Measurements from ENCODE around the gene ARL6. TPM values are rescaled to one million over a fixed set of nuclear protein-coding genes. Genes with fewer than 3 reads are reported as not detected.
"Not testable (repeated sequence)": the region's sequence is repeated elsewhere in the genome, so short reads cannot be mapped to it uniquely, and the experiment has no call there.

The ARL6 gene
- total RNA-seq, 6 experiments from 2014 or later = 1.4 to 3.3 (median 2.6) TPM

DNA sequence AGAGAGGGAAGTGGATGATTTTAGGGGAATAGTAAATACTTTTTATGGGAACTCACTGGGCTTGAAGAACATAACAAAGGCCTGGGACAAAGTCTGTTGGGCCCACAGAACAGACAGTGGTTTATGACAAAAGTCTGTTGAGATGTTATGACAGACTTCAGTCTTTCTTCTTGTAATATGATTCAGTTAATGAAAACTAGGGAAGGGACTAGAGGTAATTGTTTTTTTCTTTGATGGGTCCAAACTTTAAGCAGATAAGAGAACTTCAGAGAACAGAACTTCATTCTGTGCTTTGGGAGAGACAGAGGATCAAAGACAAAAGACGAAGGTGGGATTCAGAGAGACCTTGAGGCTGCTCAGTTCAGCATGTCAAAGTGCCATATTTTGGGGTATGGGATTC lies 66.6 kb downstream of the ARL6 start:
- no peak overlapping the region for H3K4me3 ChIP-seq

GRCh38 chr3:97833184-97833583 lies 68.6 kb downstream of the ARL6 start:
- DNase-seq; intact Hi-C loops (cut with DNase I); ATAC-seq; H3K4me1 ChIP-seq; H3K4me3 ChIP-seq; H3K27ac ChIP-seq; H3K27me3 ChIP-seq; H3K36me3 ChIP-seq; H3K9me3 ChIP-seq: not testable (repeated sequence)
- 77% methylated on average over 3 of the region's 4 CpGs for WGBS (ENCODE audit: insufficient coverage, low coverage, low lambda C conversion rate, missing lambda C conversion rate)

More for the DNA sequence above, 66.6 kb downstream of the ARL6 start:
- DNase-seq = no peak
- Histone ChIP-seq H3K27me3 (no peaks in the 10 kb centered on the region), H3K4me1 (no peaks in the 10 kb centered on the region), H3K36me3 (no peaks in the 10 kb centered on the region), H3K27ac (no peak overlapping the region), H3K9me3 (no peaks in the 10 kb centered on the region)
- ATAC-seq = no peak
- WGBS (ENCODE audit: insufficient coverage, low coverage, low lambda C conversion rate, missing lambda C conversion rate) = 90% methylated on average over 1 of the region's 1 CpG
- intact Hi-C loops (cut with DNase I) = no loop called here
- TF ChIP-seq POLR2A (IDR thresholded peaks at IDR 0.05) = no peak
- TF ChIP-seq, protein P1, sequence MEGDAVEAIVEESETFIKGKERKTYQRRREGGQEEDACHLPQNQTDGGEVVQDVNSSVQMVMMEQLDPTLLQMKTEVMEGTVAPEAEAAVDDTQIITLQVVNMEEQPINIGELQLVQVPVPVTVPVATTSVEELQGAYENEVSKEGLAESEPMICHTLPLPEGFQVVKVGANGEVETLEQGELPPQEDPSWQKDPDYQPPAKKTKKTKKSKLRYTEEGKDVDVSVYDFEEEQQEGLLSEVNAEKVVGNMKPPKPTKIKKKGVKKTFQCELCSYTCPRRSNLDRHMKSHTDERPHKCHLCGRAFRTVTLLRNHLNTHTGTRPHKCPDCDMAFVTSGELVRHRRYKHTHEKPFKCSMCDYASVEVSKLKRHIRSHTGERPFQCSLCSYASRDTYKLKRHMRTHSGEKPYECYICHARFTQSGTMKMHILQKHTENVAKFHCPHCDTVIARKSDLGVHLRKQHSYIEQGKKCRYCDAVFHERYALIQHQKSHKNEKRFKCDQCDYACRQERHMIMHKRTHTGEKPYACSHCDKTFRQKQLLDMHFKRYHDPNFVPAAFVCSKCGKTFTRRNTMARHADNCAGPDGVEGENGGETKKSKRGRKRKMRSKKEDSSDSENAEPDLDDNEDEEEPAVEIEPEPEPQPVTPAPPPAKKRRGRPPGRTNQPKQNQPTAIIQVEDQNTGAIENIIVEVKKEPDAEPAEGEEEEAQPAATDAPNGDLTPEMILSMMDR (IDR thresholded peaks at IDR 0.05) = no peak

GRCh38 chr3:97835761-97836160 lies 71.2 kb downstream of the ARL6 start:
- no peak overlapping the region for H3K27ac ChIP-seq
- H3K27me3 ChIP-seq = no peaks in the 10 kb centered on the region
- 86% methylated on average over 5 of the region's 5 CpGs for WGBS (ENCODE audit: insufficient coverage, low coverage, low lambda C conversion rate, missing lambda C conversion rate)
- intact Hi-C loops (cut with DNase I) = no loop called here
- ATAC-seq (no peak), DNase-seq (no peak)
- no peaks in the 10 kb centered on the region for H3K36me3 ChIP-seq
- peaks cover 0 to 2% (median 0%) of the 10 kb centered on the region in 4 donors for H3K4me1 ChIP-seq
- H3K9me3 ChIP-seq = no peaks in the 10 kb centered on the region
- no peak overlapping the region for H3K4me3 ChIP-seq
- no peak for TF ChIP-seq POLR2A (IDR thresholded peaks at IDR 0.05)
- TF ChIP-seq, protein P1 (IDR thresholded peaks at IDR 0.05) = no peak

DNA sequence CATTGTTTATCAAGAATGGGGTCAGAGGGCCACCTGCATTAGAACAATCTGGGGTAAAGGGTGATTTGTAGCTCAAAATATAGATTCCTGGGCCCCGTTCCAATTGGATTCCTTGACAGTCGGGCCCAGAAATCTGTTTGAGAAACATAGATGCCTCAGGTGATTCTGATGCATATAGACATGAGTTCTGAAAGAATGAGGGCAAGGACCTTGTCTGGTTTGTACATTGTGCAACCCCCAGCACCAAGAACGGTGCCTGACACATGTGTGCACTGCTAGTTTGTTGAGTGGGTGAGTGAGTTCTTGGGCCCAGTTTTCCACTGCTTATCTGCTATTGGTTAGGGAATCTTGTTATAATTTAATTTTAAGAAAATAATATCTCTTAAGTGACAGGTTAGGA lies 73.8 kb downstream of the ARL6 start:
- intact Hi-C loops (cut with DNase I) = no loop called here
- no peak for DNase-seq
- Histone ChIP-seq H3K4me1 (peaks cover 0 to 4% (median 0%) of the 10 kb centered on the region in 4 donors), H3K9me3 (no peaks in the 10 kb centered on the region), H3K4me3 (no peak overlapping the region), H3K27ac (no peak overlapping the region), H3K36me3 (no peaks in the 10 kb centered on the region), H3K27me3 (no peaks in the 10 kb centered on the region)
- WGBS (ENCODE audit: insufficient coverage, low coverage, low lambda C conversion rate, missing lambda C conversion rate) = 75% methylated on average over 2 of the region's 3 CpGs
- ATAC-seq = no peak
- TF ChIP-seq, protein P1 (IDR thresholded peaks at IDR 0.05) = no peak
- no peak for TF ChIP-seq POLR2A (IDR thresholded peaks at IDR 0.05)

DNA sequence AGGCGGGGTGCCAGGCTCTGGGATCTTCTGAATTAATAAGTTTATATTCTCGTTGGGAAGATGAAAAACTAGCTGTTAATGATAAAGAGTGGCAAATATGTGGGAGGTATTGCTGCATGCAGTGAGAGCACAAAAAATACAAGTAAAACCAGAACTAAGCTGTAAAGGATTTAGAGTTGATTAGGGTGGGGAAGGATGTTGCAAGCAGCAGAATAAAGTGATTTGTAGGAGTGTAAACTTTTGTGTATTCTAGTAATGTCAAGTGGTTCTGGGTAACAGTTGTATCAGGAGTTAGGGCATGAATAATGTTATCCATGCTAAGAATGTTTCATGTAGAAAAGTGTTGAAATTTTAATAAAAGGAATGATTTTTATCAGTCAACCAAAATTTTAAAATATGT lies 75.4 kb downstream of the ARL6 start:
- Histone ChIP-seq H3K9me3 (no peaks in the 10 kb centered on the region), H3K27ac (no peak overlapping the region), H3K4me1 (peaks cover 0 to 4% (median 0%) of the 10 kb centered on the region in 4 donors), H3K4me3 (no peak overlapping the region), H3K36me3 (no peaks in the 10 kb centered on the region), H3K27me3 (no peaks in the 10 kb centered on the region)
- TF ChIP-seq POLR2A (IDR thresholded peaks at IDR 0.05) = no peak
- TF ChIP-seq, protein P1 (IDR thresholded peaks at IDR 0.05) = no peak
- DNase-seq (no peak), ATAC-seq (no peak)
- intact Hi-C loops (cut with DNase I) = no loop called here
- WGBS (ENCODE audit: insufficient coverage, low coverage, low lambda C conversion rate, missing lambda C conversion rate) = 91% methylated on average over 2 of the region's 2 CpGs

All from right lobe of liver (tissue), 6 donors.